Activated CD4-positive, alpha-beta T cell treated with anti-CD3 and anti-CD28 coated beads for 36 hours (primary cell): ENCODE data around the gene REXO1. TPM values are rescaled to one million over a fixed set of nuclear protein-coding genes. Genes with fewer than 3 reads are reported as not detected.

Experiments used
- ATAC-seq: fragments of 200-7000 bp; cut with Tn5 transposase; one replicate; pipeline ENCODE4 v1.10.0; 2021; ENCODE audit warnings: mild to moderate bottlenecking, moderate library complexity
- CTCF ChIA-PET: fragments of 350-600 bp; sonication (Branson Sonifier 250); formaldehyde crosslinking; loops from one replicate; lab custom pipeline; 2021; ENCODE audit warnings: antibody characterized with exemption; lab: Charles Lee
- POLR2A ChIA-PET: fragments of 350-600 bp; sonication (Branson Sonifier 250); formaldehyde crosslinking; loops from one replicate; lab custom pipeline; 2021; ENCODE audit warnings: antibody characterized with exemption, inconsistent platforms; lab: Charles Lee
- DNase-seq: peaks from one replicate; pipeline ENCODE4 v3.0.0-alpha.2; 2020
- H3K27ac Mint-ChIP-seq: one replicate; pipeline ENCODE4 v1.8.0; 2021; ENCODE audit warnings: mixed read lengths
- H3K27me3 Mint-ChIP-seq: one replicate; pipeline ENCODE4 v1.8.0; 2021; ENCODE audit warnings: mixed read lengths
- H3K36me3 Mint-ChIP-seq: one replicate; pipeline ENCODE4 v1.8.0; 2021; ENCODE audit warnings: low read depth, mixed read lengths
- H3K4me1 Mint-ChIP-seq: one replicate; pipeline ENCODE4 v1.8.0; 2021; ENCODE audit warnings: mixed read lengths
- H3K4me3 Mint-ChIP-seq: one replicate; pipeline ENCODE4 v1.8.0; 2021; ENCODE audit warnings: mild to moderate bottlenecking, moderate library complexity, mixed read lengths
- H3K9me3 Mint-ChIP-seq: one replicate; pipeline ENCODE4 v1.8.0; 2021; ENCODE audit warnings: low read depth, mixed read lengths
- intact Hi-C, 2 experiments: fragments of 100-400 bp; cut with DNase I in 1 of 2; cut with micrococcal nuclease in 1 of 2; formaldehyde crosslinking; loops; one replicate each; pipeline versions ENCODE4 v1.14.2 to v1.15.1; 2022 to 2024; cut with DNase I, micrococcal nuclease
- total RNA-seq, 2 experiments: library from RNA; stranded (reverse); gene quantifications; one replicate each; pipeline ENCODE4 v1.2.3, GENCODE V29; 2021

Gene REXO1
- total RNA-seq, 2 experiments from 2014 or later = 39.3 to 49.8 TPM

- Mint-ChIP-seq H3K9me3 (no peaks in the 10 kb centered on the region), H3K27me3 (no peaks in the 10 kb centered on the region), H3K4me3 (no peak overlapping the region), H3K4me1 (peaks cover 17% of the 10 kb centered on the region), H3K36me3 (peaks cover 15% of the 10 kb centered on the region), H3K27ac (peak overlapping the region; percentile 29)
- intact Hi-C loops = no loop called here
- ChIA-PET CTCF (interaction anchor here (0.6 kb wide), 1 partner anchor 36 kb away, joined by 3 read pairs; no protein-coding TSS in a partner anchor), POLR2A (interaction anchor here (0.7 kb wide), 1 partner anchor 757 kb away, joined by 6 read pairs; no protein-coding TSS in a partner anchor)
- DNase-seq (no peak), ATAC-seq (no peak)
Measured at GRCh38 chr19:1866693-1867348, 18.5 kb upstream of the REXO1 start.

DNA sequence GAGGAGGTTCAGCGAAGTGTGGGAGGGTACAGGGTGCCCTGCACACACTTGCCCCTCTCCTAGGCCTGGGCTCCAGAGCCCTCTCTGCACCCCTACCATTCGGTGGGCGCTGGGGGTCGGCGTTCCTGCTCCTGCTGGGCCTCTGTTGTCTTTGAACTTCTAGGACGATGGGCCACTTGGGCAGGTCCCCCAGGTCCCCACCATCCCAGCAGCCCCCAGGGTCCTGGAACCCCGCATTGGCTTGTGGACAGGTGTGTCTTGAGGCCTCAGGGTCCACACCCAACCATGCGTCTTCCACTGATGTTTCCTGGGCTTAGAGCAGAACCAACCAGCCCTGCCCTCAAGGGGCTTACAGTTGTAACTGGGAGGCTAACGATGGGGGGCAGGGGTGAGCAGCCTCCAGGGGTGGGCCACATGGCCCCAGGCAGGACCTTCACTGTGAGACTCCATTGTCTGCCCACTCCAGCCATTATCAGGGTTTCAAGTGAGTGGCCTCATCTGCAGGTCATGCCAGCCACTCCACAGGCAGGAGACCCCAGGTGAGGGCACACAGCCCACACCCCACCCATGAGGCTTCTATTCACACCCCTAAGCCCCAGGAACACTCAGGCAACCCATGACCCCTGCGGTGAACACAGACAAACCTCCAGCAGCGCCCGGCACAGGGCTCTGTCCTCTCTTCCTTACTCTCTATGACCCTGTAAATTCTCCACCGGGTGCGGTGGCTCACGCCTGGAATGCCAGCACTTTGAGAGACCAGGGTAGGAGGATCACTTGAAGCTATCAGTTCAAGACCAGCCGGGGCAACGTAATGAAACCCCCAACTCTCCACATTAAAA, 17.1 kb upstream of the REXO1 start:
- ChIA-PET POLR2A (interaction anchor here (0.6 to 1.0 kb wide), 3 partner anchors 10 to 307 kb away, joined by 3 to 4 read pairs (median 3); no protein-coding TSS in a partner anchor), CTCF (interaction anchor here (0.6 to 1.7 kb wide), 3 partner anchors 10 to 74 kb away, joined by 3 to 8 read pairs (median 3); no protein-coding TSS in a partner anchor)
- Mint-ChIP-seq H3K4me3 (peak overlapping the region; percentile 68), H3K27me3 (no peaks in the 10 kb centered on the region), H3K27ac (peak overlapping the region; percentile 85), H3K9me3 (no peaks in the 10 kb centered on the region), H3K4me1 (peaks cover 31% of the 10 kb centered on the region), H3K36me3 (peaks cover 12% of the 10 kb centered on the region)
- DNase-seq (no peak), ATAC-seq (no peak)
- intact Hi-C loops = loop anchor here (2.0 kb wide), 2 partner anchors 39 to 177 kb away; partner anchors contain the start of genes ADAT3 (in 1 of the 2) and SCAMP4 (in 1 of the 2)

DNA sequence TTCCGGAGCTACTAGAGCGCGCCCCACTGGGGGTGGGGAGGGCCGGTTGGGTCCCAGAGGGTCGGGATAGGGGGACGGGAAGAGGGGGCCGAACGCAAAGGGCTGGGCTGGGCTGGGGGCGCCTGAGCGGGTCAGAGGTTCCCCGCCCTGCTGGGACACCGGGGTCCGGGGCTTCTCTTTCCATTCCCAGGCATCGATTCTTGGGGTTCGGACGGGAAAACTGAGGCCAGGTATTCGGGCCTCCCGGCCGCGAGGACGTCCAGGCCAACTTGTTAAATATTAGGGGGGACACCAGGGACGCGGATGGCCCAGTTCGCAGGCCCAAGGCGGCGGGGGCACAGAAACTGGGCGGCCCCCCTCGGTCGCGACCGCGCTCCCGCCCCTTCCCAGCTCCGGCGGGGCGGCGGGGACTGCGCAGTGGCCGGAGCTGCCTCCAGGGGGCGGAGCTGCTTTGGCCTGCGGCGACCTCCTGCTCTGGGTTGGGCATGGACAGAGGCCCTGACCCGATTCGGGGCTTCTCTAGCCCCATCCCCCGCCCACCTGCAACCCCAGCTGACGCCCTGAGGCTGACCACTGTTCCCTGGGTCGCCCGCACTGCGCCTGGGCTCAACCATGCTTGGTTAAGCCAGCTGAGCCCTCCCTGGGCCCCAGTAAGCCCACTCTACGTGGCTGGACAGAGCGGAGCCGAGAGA, 16.3 kb upstream of the REXO1 start:
- H3K9me3 Mint-ChIP-seq = no peaks in the 10 kb centered on the region
- CTCF ChIA-PET = interaction anchor here (0.6 to 1.7 kb wide), 3 partner anchors 10 to 27 kb away, joined by 3 to 8 read pairs (median 3); partner anchors contain the start of gene ABHD17A
- H3K27me3 Mint-ChIP-seq = no peaks in the 10 kb centered on the region
- H3K4me1 Mint-ChIP-seq = peaks cover 36% of the 10 kb centered on the region
- H3K4me3 Mint-ChIP-seq = peak overlapping the region; percentile 68
- H3K27ac Mint-ChIP-seq = peak overlapping the region; percentile 85
- ATAC-seq (peak; percentile 21), DNase-seq (peak; percentile 79)
- POLR2A ChIA-PET = interaction anchor here (0.9 to 1.0 kb wide), 2 partner anchors 11 to 12 kb away, joined by 3 to 4 read pairs; no protein-coding TSS in a partner anchor
- intact Hi-C loops = loop anchor here (1.0 to 5.0 kb wide), 16 partner anchors 12 to 1642 kb away; partner anchors contain the start of genes ADAT3 (in 2 of the 2), SCAMP4 (in 2 of the 2), ABHD17A (in 1 of the 2) and AP3D1 (in 1 of the 2)
- peaks cover 9% of the 10 kb centered on the region for H3K36me3 Mint-ChIP-seq

DNA sequence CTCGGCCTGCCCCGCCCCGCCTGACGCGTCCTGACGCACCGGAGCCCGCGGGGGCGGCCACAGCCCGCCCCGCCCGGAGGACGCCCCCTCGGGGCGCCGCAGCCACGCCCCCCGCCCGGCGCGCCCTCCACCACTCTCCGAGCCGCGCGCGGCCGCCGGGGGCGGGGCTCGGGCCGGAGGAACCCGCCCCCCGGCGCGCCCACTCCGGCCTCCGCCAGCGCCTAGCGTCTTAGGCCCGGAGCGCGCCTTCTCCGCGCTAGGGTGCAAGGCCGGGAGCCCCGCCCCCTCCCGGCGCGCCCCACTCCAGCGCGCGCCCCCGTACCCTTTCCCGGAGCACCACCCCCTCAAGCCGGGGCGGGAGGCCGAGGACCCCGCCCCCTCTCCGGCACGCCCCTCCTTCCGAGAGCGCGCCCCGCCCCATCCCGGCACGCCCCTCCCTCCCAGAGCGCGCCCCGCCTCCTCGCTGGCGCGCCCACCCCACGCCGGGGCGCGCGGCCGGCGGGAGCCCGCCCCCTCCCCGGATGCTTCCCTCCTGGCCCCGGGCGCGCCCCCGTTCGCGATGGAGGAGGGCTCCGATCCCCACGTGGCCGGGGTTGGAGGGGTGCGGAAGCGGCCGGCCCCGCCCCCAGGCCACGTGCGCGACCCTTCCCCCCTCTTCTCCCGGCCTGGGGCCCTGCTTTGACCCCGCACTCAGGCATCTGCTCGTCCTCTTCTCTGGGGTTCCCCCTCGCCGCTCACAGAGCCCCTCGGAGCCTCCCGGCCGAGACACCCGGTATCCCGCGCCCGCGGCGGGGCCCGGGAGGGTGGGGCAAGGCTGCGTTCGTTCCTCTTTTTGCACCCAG, 15.6 kb upstream of the REXO1 start:
- Mint-ChIP-seq H3K27me3 (no peaks in the 10 kb centered on the region), H3K4me1 (peaks cover 37% of the 10 kb centered on the region), H3K9me3 (no peaks in the 10 kb centered on the region), H3K36me3 (peaks cover 8% of the 10 kb centered on the region), H3K4me3 (peak overlapping the region; percentile 68), H3K27ac (peak overlapping the region; percentile 72)
- peak; percentile 75 for ATAC-seq
- peak; percentile 97 for DNase-seq
- ChIA-PET POLR2A (interaction anchor here (0.9 to 1.0 kb wide), 2 partner anchors 11 to 13 kb away, joined by 3 to 4 read pairs; no protein-coding TSS in a partner anchor), CTCF (interaction anchor here (1.0 to 1.7 kb wide), 2 partner anchors 11 to 22 kb away, joined by 3 to 8 read pairs; partner anchors contain the start of gene ABHD17A)
- intact Hi-C loops = loop anchor here (1.0 to 5.0 kb wide), 23 partner anchors 9 to 1642 kb away; partner anchors contain the start of genes ADAT3 (in 2 of the 2), REXO1 (in 2 of the 2), SCAMP4 (in 2 of the 2) and ABHD17A (in 1 of the 2)

- intact Hi-C loops = loop anchor here (1.0 to 5.0 kb wide), 11 partner anchors 8 to 1182 kb away; partner anchors contain the start of genes CIRBP (in 1 of the 2), DOT1L (in 1 of the 2), MBD3 (in 1 of the 2) and PTBP1 (in 1 of the 2)
- DNase-seq (no peak), ATAC-seq (peak; percentile 2)
- Mint-ChIP-seq H3K36me3 (peaks cover 4% of the 10 kb centered on the region), H3K9me3 (no peaks in the 10 kb centered on the region), H3K27ac (peak within 1 kb of the TSS; percentile 92), H3K4me1 (peaks cover 40% of the 10 kb centered on the region), H3K4me3 (peak within 1 kb of the TSS; percentile 92), H3K27me3 (no peaks in the 10 kb centered on the region)
- CTCF ChIA-PET = no interaction called here
- POLR2A ChIA-PET = no interaction called here
Measured at GRCh38 chr19:1863328-1863637, 15.0 kb upstream of the REXO1 start, which contains the start of gene KLF16. TSS of gene KLF16 (minus strand) at chr19:1863579. CDS start at chr19:1863497, 82 bp downstream.

GRCh38 chr19:1862424-1863327, 14.4 kb upstream of the REXO1 start:
- CTCF ChIA-PET = no interaction called here
- H3K9me3 Mint-ChIP-seq = no peaks in the 10 kb centered on the region
- peaks cover 45% of the 10 kb centered on the region for H3K4me1 Mint-ChIP-seq
- POLR2A ChIA-PET = no interaction called here
- H3K4me3 Mint-ChIP-seq = peak overlapping the region; percentile 92
- no peaks in the 10 kb centered on the region for H3K36me3 Mint-ChIP-seq
- peak; percentile 72 for DNase-seq
- H3K27ac Mint-ChIP-seq = peak overlapping the region; percentile 92
- ATAC-seq = no peak
- intact Hi-C loops = loop anchor here (1.0 to 5.0 kb wide), 11 partner anchors 7 to 1182 kb away; partner anchors contain the start of genes CIRBP (in 1 of the 2), DOT1L (in 1 of the 2), MBD3 (in 1 of the 2) and PTBP1 (in 1 of the 2)
- H3K27me3 Mint-ChIP-seq = no peaks in the 10 kb centered on the region

- Mint-ChIP-seq H3K4me1 (peaks cover 46% of the 10 kb centered on the region), H3K9me3 (no peaks in the 10 kb centered on the region), H3K27me3 (no peaks in the 10 kb centered on the region), H3K36me3 (no peaks in the 10 kb centered on the region), H3K27ac (peak overlapping the region; percentile 92), H3K4me3 (peak overlapping the region; percentile 92)
- ATAC-seq = no peak
- intact Hi-C loops = loop anchor here (2.0 to 5.0 kb wide), 6 partner anchors 13 to 1181 kb away; partner anchors contain the start of genes CIRBP (in 1 of the 2), MBD3 (in 1 of the 2), PTBP1 (in 1 of the 2) and REXO1 (in 1 of the 2)
- no peak for DNase-seq
- CTCF ChIA-PET = no interaction called here
- POLR2A ChIA-PET = no interaction called here
Measured at GRCh38 chr19:1862068-1862423, 13.8 kb upstream of the REXO1 start.

DNA sequence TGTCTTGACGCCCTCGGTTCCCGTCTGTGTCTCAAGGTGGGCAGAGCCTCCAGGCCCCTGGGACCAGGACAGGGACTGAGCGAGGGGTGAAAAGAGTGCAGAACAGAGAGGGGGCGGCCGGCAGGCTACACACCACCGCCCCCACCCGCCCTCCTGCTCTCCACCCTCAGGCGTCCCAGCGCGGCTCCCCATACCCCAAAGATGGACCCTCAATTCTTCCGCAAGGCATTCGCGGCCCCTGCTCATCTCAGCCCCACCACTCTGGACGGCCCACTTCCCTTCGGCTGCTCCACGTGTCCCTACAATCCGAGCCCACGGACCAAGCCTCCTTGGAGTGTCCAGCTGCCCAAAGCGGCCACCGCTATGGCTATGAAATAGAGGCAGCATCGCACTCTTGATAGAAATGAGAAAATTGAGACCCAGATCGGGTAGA, 13.3 kb upstream of the REXO1 start:
- Mint-ChIP-seq H3K9me3 (no peaks in the 10 kb centered on the region), H3K4me3 (peak overlapping the region; percentile 92), H3K27me3 (no peaks in the 10 kb centered on the region), H3K27ac (peak overlapping the region; percentile 34), H3K36me3 (no peaks in the 10 kb centered on the region), H3K4me1 (peaks cover 43% of the 10 kb centered on the region)
- DNase-seq = no peak
- ChIA-PET POLR2A (no interaction called here), CTCF (interaction anchor here (0.6 kb wide), 1 partner anchor 36 kb away, joined by 4 read pairs; no protein-coding TSS in a partner anchor)
- no peak for ATAC-seq
- intact Hi-C loops = loop anchor here (2.0 to 5.0 kb wide), 6 partner anchors 13 to 1181 kb away; partner anchors contain the start of genes CIRBP (in 1 of the 2), MBD3 (in 1 of the 2), PTBP1 (in 1 of the 2) and REXO1 (in 1 of the 2)
